Activated CD8-positive, alpha-beta memory T cell treated with anti-CD3 and anti-CD28 coated beads, Interleukin-2, amount 10 ng/mL, durations not matched to agents 7 days and 5 days (primary cell): Measurements from ENCODE around the gene PSMC3. TPM values are rescaled to one million over a fixed set of nuclear protein-coding genes. Genes with fewer than 3 reads are reported as not detected.

Experiments
- ATAC-seq: fragments of 150-1000 bp; cut with Tn5 transposase; one replicate; pipeline ENCODE4 v1.10.0; 2021; ENCODE audit warnings: moderate library complexity
- CTCF ChIA-PET: fragments of 350-600 bp; sonication (Branson Sonifier 250); formaldehyde crosslinking; loops from one replicate; lab custom pipeline; 2021; ENCODE audit warnings: antibody characterized with exemption; lab: Charles Lee
- DNase-seq: peaks from one replicate; pipeline ENCODE4 v3.0.0-alpha.2; 2020
- H3K27ac Mint-ChIP-seq: one replicate; pipeline ENCODE4 v1.8.0; 2021; ENCODE audit warnings: mild to moderate bottlenecking, mixed read lengths
- H3K27me3 Mint-ChIP-seq: one replicate; pipeline ENCODE4 v1.8.0; 2021; ENCODE audit warnings: mixed read lengths
- H3K36me3 Mint-ChIP-seq: one replicate; pipeline ENCODE4 v1.8.0; 2021; ENCODE audit warnings: mild to moderate bottlenecking, mixed read lengths
- H3K4me1 Mint-ChIP-seq: one replicate; pipeline ENCODE4 v1.8.0; 2021; ENCODE audit warnings: mixed read lengths
- H3K4me3 Mint-ChIP-seq: one replicate; pipeline ENCODE4 v1.8.0; 2021; ENCODE audit warnings: mild to moderate bottlenecking, moderate library complexity, mixed read lengths
- H3K9me3 Mint-ChIP-seq: one replicate; pipeline ENCODE4 v1.8.0; 2022; ENCODE audit warnings: low read depth, mixed read lengths
- total RNA-seq, 2 experiments: library from RNA; stranded (reverse); gene quantifications; one replicate each; pipeline ENCODE4 v1.2.3, GENCODE V29; 2021

The PSMC3 gene
- total RNA-seq, 2 experiments from 2014 or later: 150 to 164 TPM

GRCh38 chr11:47406896-47407745 lies 19.1 kb downstream of the PSMC3 start:
- Mint-ChIP-seq H3K36me3 (no peaks in the 10 kb centered on the region), H3K4me1 (peaks cover 19% of the 10 kb centered on the region), H3K4me3 (peak overlapping the region; percentile 80), H3K27me3 (no peaks in the 10 kb centered on the region), H3K9me3 (no peaks in the 10 kb centered on the region), H3K27ac (peak overlapping the region; percentile 87)
- DNase-seq (no peak), ATAC-seq (no peak)
- CTCF ChIA-PET: interaction anchor here (0.6 to 7.1 kb wide), 4 partner anchors 8 to 112 kb away, joined by 3 to 125 read pairs (median 47); no protein-coding TSS in a partner anchor

- no peak overlapping the region for H3K4me3 Mint-ChIP-seq
- no peak overlapping the region for H3K27ac Mint-ChIP-seq
- no peaks in the 10 kb centered on the region for H3K36me3 Mint-ChIP-seq
- H3K9me3 Mint-ChIP-seq: no peaks in the 10 kb centered on the region
- DNase-seq: no peak
- peaks cover 20% of the 10 kb centered on the region for H3K4me1 Mint-ChIP-seq
- H3K27me3 Mint-ChIP-seq: no peaks in the 10 kb centered on the region
- no peak for ATAC-seq
- CTCF ChIA-PET: interaction anchor here (2.2 to 4.9 kb wide), 3 partner anchors 9 to 30 kb away, joined by 7 to 32 read pairs (median 12); no protein-coding TSS in a partner anchor
These were observed 22.7 kb downstream of the PSMC3 start for GRCh38 chr11:47403571-47403970.

GRCh38 chr11:47403135-47403534 lies 23.1 kb downstream of the PSMC3 start:
- peaks cover 20% of the 10 kb centered on the region for H3K4me1 Mint-ChIP-seq
- H3K9me3 Mint-ChIP-seq: no peaks in the 10 kb centered on the region
- H3K27me3 Mint-ChIP-seq: no peaks in the 10 kb centered on the region
- ATAC-seq: no peak
- no peak for DNase-seq
- H3K27ac Mint-ChIP-seq: no peak overlapping the region
- H3K36me3 Mint-ChIP-seq: no peaks in the 10 kb centered on the region
- CTCF ChIA-PET: interaction anchor here (2.2 to 4.9 kb wide), 3 partner anchors 9 to 29 kb away, joined by 7 to 32 read pairs (median 12); no protein-coding TSS in a partner anchor
- no peak overlapping the region for H3K4me3 Mint-ChIP-seq

GRCh38 chr11:47400768-47401279 lies 25.4 kb downstream of the PSMC3 start:
- Mint-ChIP-seq H3K27ac (peak overlapping the region; percentile 59), H3K36me3 (no peaks in the 10 kb centered on the region), H3K9me3 (no peaks in the 10 kb centered on the region), H3K4me1 (peaks cover 10% of the 10 kb centered on the region), H3K4me3 (peak overlapping the region; percentile 62), H3K27me3 (no peaks in the 10 kb centered on the region)
- ATAC-seq (no peak), DNase-seq (no peak)
- CTCF ChIA-PET: no interaction called here

GRCh38 chr11:47399860-47400767 lies 26.1 kb downstream of the PSMC3 start:
- DNase-seq: no peak
- peak overlapping the region; percentile 66 for H3K4me3 Mint-ChIP-seq
- no peaks in the 10 kb centered on the region for H3K9me3 Mint-ChIP-seq
- H3K27me3 Mint-ChIP-seq: no peaks in the 10 kb centered on the region
- peaks cover 15% of the 10 kb centered on the region for H3K4me1 Mint-ChIP-seq
- peak; percentile 87 for ATAC-seq
- CTCF ChIA-PET: interaction anchor here (1.1 to 2.0 kb wide), 3 partner anchors 11 to 26 kb away, joined by 4 to 12 read pairs (median 6); no protein-coding TSS in a partner anchor
- H3K27ac Mint-ChIP-seq: peak overlapping the region; percentile 59
- no peaks in the 10 kb centered on the region for H3K36me3 Mint-ChIP-seq

GRCh38 chr11:47398551-47398950 lies 27.7 kb downstream of the PSMC3 start:
- no peak for DNase-seq
- no peak overlapping the region for H3K27ac Mint-ChIP-seq
- H3K4me1 Mint-ChIP-seq: peaks cover 29% of the 10 kb centered on the region
- CTCF ChIA-PET: interaction anchor here (1.0 to 2.0 kb wide), 5 partner anchors 9 to 24 kb away, joined by 3 to 12 read pairs (median 4); no protein-coding TSS in a partner anchor
- ATAC-seq: no peak
- no peaks in the 10 kb centered on the region for H3K36me3 Mint-ChIP-seq
- H3K4me3 Mint-ChIP-seq: no peak overlapping the region
- H3K9me3 Mint-ChIP-seq: no peaks in the 10 kb centered on the region
- no peaks in the 10 kb centered on the region for H3K27me3 Mint-ChIP-seq

GRCh38 chr11:47398011-47398410 lies 28.2 kb downstream of the PSMC3 start:
- Mint-ChIP-seq H3K27me3 (no peaks in the 10 kb centered on the region), H3K36me3 (no peaks in the 10 kb centered on the region), H3K9me3 (no peaks in the 10 kb centered on the region), H3K4me1 (peaks cover 29% of the 10 kb centered on the region), H3K4me3 (no peak overlapping the region), H3K27ac (no peak overlapping the region)
- CTCF ChIA-PET: interaction anchor here (1.2 to 11.4 kb wide), 4 partner anchors 9 to 24 kb away, joined by 3 to 90 read pairs (median 4); partner anchors contain the start of gene SLC39A13
- DNase-seq: no peak
- ATAC-seq: no peak

- Mint-ChIP-seq H3K36me3 (no peaks in the 10 kb centered on the region), H3K4me1 (peaks cover 29% of the 10 kb centered on the region), H3K27me3 (no peaks in the 10 kb centered on the region), H3K27ac (peak overlapping the region; percentile 86), H3K4me3 (no peak overlapping the region), H3K9me3 (no peaks in the 10 kb centered on the region)
- CTCF ChIA-PET: interaction anchor here (11.4 kb wide), 1 partner anchor 14 kb away, joined by 90 read pairs; the partner anchor contains the start of gene SLC39A13
- ATAC-seq (no peak), DNase-seq (no peak)
These were observed 30.3 kb downstream of the PSMC3 start for GRCh38 chr11:47396049-47396320.

GRCh38 chr11:47395223-47396048 lies 30.8 kb downstream of the PSMC3 start:
- ATAC-seq (peak; percentile 3), DNase-seq (no peak)
- H3K36me3 Mint-ChIP-seq: no peaks in the 10 kb centered on the region
- H3K9me3 Mint-ChIP-seq: no peaks in the 10 kb centered on the region
- no peaks in the 10 kb centered on the region for H3K27me3 Mint-ChIP-seq
- CTCF ChIA-PET: interaction anchor here (3.4 to 11.4 kb wide), 2 partner anchors 15 to 22 kb away, joined by 34 to 90 read pairs; partner anchors contain the start of gene SLC39A13
- H3K27ac Mint-ChIP-seq: peak overlapping the region; percentile 86
- H3K4me1 Mint-ChIP-seq: peaks cover 26% of the 10 kb centered on the region
- no peak overlapping the region for H3K4me3 Mint-ChIP-seq

GRCh38 chr11:47394322-47395222 lies 31.7 kb downstream of the PSMC3 start:
- Mint-ChIP-seq H3K36me3 (no peaks in the 10 kb centered on the region), H3K4me3 (no peak overlapping the region), H3K27me3 (no peaks in the 10 kb centered on the region), H3K9me3 (no peaks in the 10 kb centered on the region), H3K27ac (peak overlapping the region; percentile 86), H3K4me1 (peaks cover 29% of the 10 kb centered on the region)
- DNase-seq (peak; percentile 78), ATAC-seq (peak; percentile 86)
- CTCF ChIA-PET: interaction anchor here (3.4 to 11.4 kb wide), 2 partner anchors 15 to 21 kb away, joined by 34 to 90 read pairs; partner anchors contain the start of gene SLC39A13

- Mint-ChIP-seq H3K9me3 (no peaks in the 10 kb centered on the region), H3K4me1 (peaks cover 33% of the 10 kb centered on the region), H3K27me3 (no peaks in the 10 kb centered on the region), H3K4me3 (no peak overlapping the region), H3K27ac (peak overlapping the region; percentile 86), H3K36me3 (no peaks in the 10 kb centered on the region)
- ATAC-seq: no peak
- no peak for DNase-seq
- CTCF ChIA-PET: interaction anchor here (1.7 to 11.4 kb wide), 3 partner anchors 9 to 20 kb away, joined by 7 to 90 read pairs (median 34); partner anchors contain the start of gene SLC39A13
These were observed 32.3 kb downstream of the PSMC3 start for GRCh38 chr11:47394050-47394321.
